OCI-M1 (cell line): Measurements from ENCODE around the gene ESR1.

Experiments
- DNase-seq: peaks from one replicate; lab custom pipeline; 2025; lab: John Stamatoyannopoulos, UW

ESR1 gene

GRCh38 chr6:151807513-151808370, at the start of gene ESR1:
Gene ESR1, plus strand, starts transcription at chr6:151807682. Its CDS starts 231 bp downstream, at chr6:151807913.
- DNase-seq = no peak

- no peak for DNase-seq
These were observed 47.0 kb upstream of the ESR1 start for GRCh38 chr6:151760486-151760885.

- DNase-seq = no peak
These were observed 45.6 kb upstream of the ESR1 start for GRCh38 chr6:151761851-151762250.

GRCh38 chr6:151762817-151763216, 44.7 kb upstream of the ESR1 start:
- DNase-seq = no peak

- DNase-seq = no peak
These were observed 44.2 kb upstream of the ESR1 start for GRCh38 chr6:151763303-151763702.

GRCh38 chr6:151763938-151764680, 43.4 kb upstream of the ESR1 start:
- peak; percentile 70 for DNase-seq

GRCh38 chr6:151765444-151765886, 42.0 kb upstream of the ESR1 start:
- peak; percentile 81 for DNase-seq

- no peak for DNase-seq
These were observed 35.0 kb upstream of the ESR1 start for GRCh38 chr6:151772446-151772845.

GRCh38 chr6:151773382-151773781, 34.1 kb upstream of the ESR1 start:
- no peak for DNase-seq

GRCh38 chr6:151782560-151782959, 24.9 kb upstream of the ESR1 start:
- DNase-seq = no peak

GRCh38 chr6:151783692-151784091, 23.8 kb upstream of the ESR1 start:
- DNase-seq = no peak

- DNase-seq = no peak
These were observed 22.9 kb upstream of the ESR1 start for GRCh38 chr6:151784441-151785214.

- no peak for DNase-seq
These were observed 10.5 kb upstream of the ESR1 start for GRCh38 chr6:151796842-151797530.

GRCh38 chr6:151803743-151804142, 3.7 kb upstream of the ESR1 start:
- DNase-seq = no peak

GRCh38 chr6:151804585-151805285, 2.7 kb upstream of the ESR1 start:
- DNase-seq = no peak

- DNase-seq = no peak
These were observed 2.1 kb upstream of the ESR1 start for GRCh38 chr6:151805286-151805840.

GRCh38 chr6:151806757-151807512, 547 bp upstream of the ESR1 start:
- peak; percentile 25 for DNase-seq

- no peak for DNase-seq
These were observed 1.1 kb downstream of the ESR1 start for GRCh38 chr6:151808371-151809241.

GRCh38 chr6:151811081-151811480, 3.6 kb downstream of the ESR1 start:
- no peak for DNase-seq
